ENCODE results near the gene SLC41A2.

The SLC41A2 gene

GRCh38 chr12:104909761-104910160, 48.3 kb downstream of the SLC41A2 start:
- DNase-seq (ENCODE audit: low spot score) (no peak), ATAC-seq (ENCODE audit: low read depth) (no peak)
- H3K27ac ChIP-seq (ENCODE audit: poor library complexity, severe bottlenecking) = no peak overlapping the region
- H3K27me3 ChIP-seq (ENCODE audit: insufficient read depth, poor library complexity, severe bottlenecking) = no peaks in the 10 kb centered on the region
- no peak overlapping the region for H3K4me3 ChIP-seq (ENCODE audit: severe bottlenecking)
- no peaks in the 10 kb centered on the region for H3K4me1 ChIP-seq (ENCODE audit: insufficient read depth, poor library complexity, severe bottlenecking)
- no peaks in the 10 kb centered on the region for H3K36me3 ChIP-seq (ENCODE audit: low read depth)
- H3K9me3 ChIP-seq (ENCODE audit: severe bottlenecking) = no peaks in the 10 kb centered on the region
- TF ChIP-seq CTCF (IDR thresholded peaks at IDR 0.05; ENCODE audit: poor library complexity, severe bottlenecking) = no peak

Data from RWPE2 (cell line).